ENCODE data around the gene TSSK3. TPM values are rescaled to one million over a fixed set of nuclear protein-coding genes. Genes with fewer than 3 reads are reported as not detected.

TSSK3 gene
- total RNA-seq, 1 experiment from 2014 or later: 2.9 TPM

GRCh38 chr1:32413507-32414185 lies 51.3 kb downstream of the TSSK3 start (continued):
- no peak for TF ChIP-seq GTF2I (CRISPR knock-in tag; conservative IDR thresholded peaks at IDR 0.05)
- no peak for TF ChIP-seq KAT7 (CRISPR knock-in tag; IDR thresholded peaks at IDR 0.05; ENCODE audit: borderline replicate concordance)
- no peak for TF ChIP-seq PREB (CRISPR knock-in tag; IDR thresholded peaks at IDR 0.05; ENCODE audit: borderline replicate concordance)
- no peak for TF ChIP-seq CDX4 (CRISPR knock-in tag; IDR thresholded peaks at IDR 0.05; ENCODE audit: borderline replicate concordance)
- no peak for TF ChIP-seq MXD4 (CRISPR knock-in tag; IDR thresholded peaks at IDR 0.05; ENCODE audit: borderline replicate concordance)
- peak; percentile 95 for TF ChIP-seq ESRRA (CRISPR knock-in tag; IDR thresholded peaks at IDR 0.05; ENCODE audit: borderline replicate concordance)
- no peak for TF ChIP-seq ZBTB43 (CRISPR knock-in tag; IDR thresholded peaks at IDR 0.05)
- no peak for TF ChIP-seq JAZF1 (CRISPR knock-in tag; IDR thresholded peaks at IDR 0.05)
- TF ChIP-seq MAX (CRISPR knock-in tag; IDR thresholded peaks at IDR 0.05): peak; percentile 86

Other genes starting within 250 kb of the TSSK3 start
- 46.3 to 49.8 TPM (median 47.2 TPM) in 3 replicates for gene TXLNA, start 182.9 kb upstream of the TSSK3 start, total RNA-seq (2021)
- gene CCDC28B, start 161.9 kb upstream of the TSSK3 start, total RNA-seq (2021): 29.0 to 34.4 TPM (median 29.9 TPM) in 3 replicates
- 4.6 to 5.2 TPM (median 4.8 TPM) in 3 replicates for gene IQCC, start 156.9 kb upstream of the TSSK3 start, total RNA-seq (2021)
- gene DCDC2B, start 153.4 kb upstream of the TSSK3 start, total RNA-seq (2021): not detected in 3 replicates
- 10.3 to 11.9 TPM (median 11.4 TPM) in 3 replicates for gene TMEM234, start 140.2 kb upstream of the TSSK3 start, total RNA-seq (2021)
- gene EIF3I, start 140.1 kb upstream of the TSSK3 start, total RNA-seq (2021): 237 to 243 TPM (median 241 TPM) in 3 replicates
- 5.4 to 7.4 TPM (median 7.1 TPM) in 3 replicates for gene FAM167B, start 115.3 kb upstream of the TSSK3 start, total RNA-seq (2021)
- gene LCK, start 111.3 kb upstream of the TSSK3 start, total RNA-seq (2021): 51.0 to 60.5 TPM (median 57.0 TPM) in 3 replicates
- gene HDAC1, start 70.5 kb upstream of the TSSK3 start, total RNA-seq (2021): 108 to 120 TPM (median 119 TPM) in 3 replicates
- gene MARCKSL1, start 26.3 kb upstream of the TSSK3 start, total RNA-seq (2021): 442 to 450 TPM (median 443 TPM) in 3 replicates
- gene FAM229A, start 54 bp upstream of the TSSK3 start, total RNA-seq (2021): 6.7 to 10.4 TPM (median 9.4 TPM) in 3 replicates
- gene BSDC1, start 31.9 kb downstream of the TSSK3 start, total RNA-seq (2021): 42.4 to 44.3 TPM (median 43.6 TPM) in 3 replicates
- 2.7 to 3.8 TPM (median 3.7 TPM) in 3 replicates for gene ZBTB8B, start 102.5 kb downstream of the TSSK3 start, total RNA-seq (2021)
- gene ZBTB8A, start 176.9 kb downstream of the TSSK3 start, total RNA-seq (2021): 7.1 to 8.2 TPM (median 7.7 TPM) in 3 replicates